Gastroesophageal sphincter (tissue), 4 donors: ENCODE results near the gene MED26. TPM values are rescaled to one million over a fixed set of nuclear protein-coding genes. Genes with fewer than 3 reads are reported as not detected.

ENCODE experiments used
- ATAC-seq: fragments of 150-250 bp; one replicate; pipeline ENCODE4 v1.9.1; 2016; ENCODE audit warnings: mild to moderate bottlenecking, moderate library complexity
- H3K27ac ChIP-seq, 4 donors: fragments of 200-600 bp; sonication (generic) in 3 of 4; 1 replicate in 3 of 4; 2 replicates in 1 of 4; pipeline ENCODE4 v1.5.1; 2016 to 2019
- H3K27me3 ChIP-seq: fragments of 200-600 bp; sonication (generic); one replicate; pipeline ENCODE4 v1.5.1; 2019
- H3K36me3 ChIP-seq, 2 donors: fragments of 200-600 bp; sonication (generic); one replicate each; pipeline ENCODE4 v1.5.1; 2019; ENCODE audit warnings: control low read depth in 1 of 2
- H3K4me1 ChIP-seq, 3 donors: fragments of 200-600 bp; sonication (generic); 1 replicate in 2 of 3; 2 replicates in 1 of 3; pipeline ENCODE4 v1.5.1; 2016 to 2019; ENCODE audit warnings: control low read depth in 2 of 3
- H3K4me3 ChIP-seq, 2 donors: fragments of 200-600 bp; sonication (generic); one replicate each; pipeline ENCODE4 v1.5.1; 2019; ENCODE audit warnings: mild to moderate bottlenecking in 1 of 2, moderate library complexity in 1 of 2
- H3K9me3 ChIP-seq, 3 donors: fragments of 200-600 bp; sonication (generic); one replicate each; pipeline ENCODE4 v1.5.1; 2017 to 2019; ENCODE audit warnings: control low read depth in 2 of 3
- CTCF ChIP-seq, 4 experiments: fragments of 200-600 bp in 2 of 4; fragments of 450-650 bp in 2 of 4; sonication (generic) in 1 of 4; IDR thresholded peaks; one replicate each; pipeline ENCODE4 v1.5.1; 2017 to 2019; ENCODE audit warnings: antibody characterized with exemption in 4 of 4, mild to moderate bottlenecking in 2 of 4, moderate library complexity in 2 of 4
- EP300 ChIP-seq: sonication (generic); formaldehyde crosslinking; IDR thresholded peaks from one replicate; pipeline ENCODE4 v1.6.1; 2017; ENCODE audit warnings: antibody characterized with exemption, mild to moderate bottlenecking
- POLR2A ChIP-seq, 2 donors: fragments of 450-650 bp; IDR thresholded peaks; one replicate each; pipeline ENCODE4 v1.6.1; 2017; ENCODE audit warnings: antibody characterized with exemption in 2 of 2, mild to moderate bottlenecking in 2 of 2, moderate library complexity in 1 of 2
- POLR2AphosphoS5 ChIP-seq: sonication (generic); formaldehyde crosslinking; IDR thresholded peaks from one replicate; pipeline ENCODE4 v1.6.1; 2017; ENCODE audit warnings: antibody characterized with exemption
- WGBS, 2 donors: methylation state at CpG; one replicate each; pipeline ENCODE4 v1.1.5; 2018; ENCODE audit warnings: low coverage in 1 of 2; 5-methylcytosine and 5-hydroxymethylcytosine counted together
- total RNA-seq, 4 donors: library from RNA; depleted of rRNA; stranded (reverse); fragments of >200 nt; gene quantifications; one replicate each; pipeline ENCODE4 v1.1.0, GENCODE V29; 2016

Gene MED26
- total RNA-seq, 4 donors from 2014 or later = 5.8 to 10.5 (median 8.3) TPM

- TF ChIP-seq EP300 = no peak
- TF ChIP-seq POLR2AphosphoS5 = no peak
- no peak for TF ChIP-seq CTCF (IDR thresholded peaks at IDR 0.05)
- no peak for TF ChIP-seq POLR2A (IDR thresholded peaks at IDR 0.05)
- 83 to 84% methylated on average over 3 of the region's 3 CpGs for WGBS, 2 donors
- peaks cover 0 to 56% (median 18%) of the 10 kb centered on the region in 3 donors for H3K4me1 ChIP-seq
- no peaks in the 10 kb centered on the region for H3K36me3 ChIP-seq
- H3K9me3 ChIP-seq = no peaks in the 10 kb centered on the region
- ATAC-seq = no peak
- H3K27ac ChIP-seq = peak overlapping the region in 2 of 4 donors; percentile 33 to 81
- H3K4me3 ChIP-seq = no peak overlapping the region
- H3K27me3 ChIP-seq = no peaks in the 10 kb centered on the region
These were observed 22.9 kb downstream of the MED26 start for GRCh38 chr19:16605115-16605514.

DNA sequence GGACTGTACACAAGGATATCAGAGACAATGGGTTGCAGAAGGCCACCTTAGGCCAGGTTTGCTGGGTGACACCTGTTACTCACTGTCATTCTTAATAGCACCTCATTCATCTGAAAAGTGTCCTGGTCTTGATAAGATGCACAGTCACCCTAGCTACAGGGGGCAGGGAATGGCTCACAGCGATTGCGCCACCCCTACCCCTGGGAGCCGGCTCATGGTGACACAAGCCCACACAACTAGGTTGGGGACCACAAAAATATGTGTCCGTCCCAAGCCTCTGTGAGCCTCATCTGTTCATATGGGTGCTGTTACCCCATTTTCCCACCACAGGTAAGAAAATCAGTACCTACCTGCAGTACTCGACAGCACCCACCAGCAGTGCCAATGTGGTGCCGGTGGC is 23.4 kb downstream of the MED26 start:
- Histone ChIP-seq H3K9me3 (no peaks in the 10 kb centered on the region), H3K36me3 (no peaks in the 10 kb centered on the region), H3K27ac (no peak overlapping the region), H3K27me3 (no peaks in the 10 kb centered on the region), H3K4me1 (peaks cover 0 to 61% (median 18%) of the 10 kb centered on the region in 3 donors), H3K4me3 (no peak overlapping the region)
- TF ChIP-seq POLR2A (IDR thresholded peaks at IDR 0.05) (no peak), POLR2AphosphoS5 (no peak), CTCF (IDR thresholded peaks at IDR 0.05) (no peak), EP300 (no peak)
- no peak for ATAC-seq
- 96 to 100% methylated on average over 2 to 4 of the region's 6 CpGs for WGBS, 2 donors

GRCh38 chr19:16603090-16603489 is 24.9 kb downstream of the MED26 start:
- Histone ChIP-seq H3K36me3 (no peaks in the 10 kb centered on the region), H3K27me3 (no peaks in the 10 kb centered on the region), H3K9me3 (no peaks in the 10 kb centered on the region), H3K4me3 (no peak overlapping the region), H3K27ac (no peak overlapping the region), H3K4me1 (peaks cover 0 to 61% (median 18%) of the 10 kb centered on the region in 3 donors)
- ATAC-seq = no peak
- 80 to 100% methylated on average over 1 to 2 of the region's 3 CpGs for WGBS, 2 donors
- no peak for TF ChIP-seq POLR2A (IDR thresholded peaks at IDR 0.05)
- TF ChIP-seq CTCF (IDR thresholded peaks at IDR 0.05) = no peak
- TF ChIP-seq POLR2AphosphoS5 = no peak
- no peak for TF ChIP-seq EP300

GRCh38 chr19:16601378-16602052 is 26.5 kb downstream of the MED26 start:
- Histone ChIP-seq H3K4me3 (no peak overlapping the region), H3K4me1 (peaks cover 0 to 65% (median 13%) of the 10 kb centered on the region in 3 donors), H3K27me3 (no peaks in the 10 kb centered on the region), H3K36me3 (no peaks in the 10 kb centered on the region), H3K27ac (no peak overlapping the region), H3K9me3 (no peaks in the 10 kb centered on the region)
- ATAC-seq = no peak
- WGBS, 2 donors = 85 to 90% methylated on average over 4 to 7 of the region's 20 CpGs
- TF ChIP-seq POLR2A (IDR thresholded peaks at IDR 0.05) (no peak), EP300 (no peak), POLR2AphosphoS5 (no peak), CTCF (IDR thresholded peaks at IDR 0.05) (no peak)

GRCh38 chr19:16600824-16601223 is 27.2 kb downstream of the MED26 start:
- Histone ChIP-seq H3K4me3 (no peak overlapping the region), H3K27me3 (no peaks in the 10 kb centered on the region), H3K9me3 (no peaks in the 10 kb centered on the region), H3K27ac (no peak overlapping the region), H3K36me3 (no peaks in the 10 kb centered on the region), H3K4me1 (peaks cover 0 to 65% (median 11%) of the 10 kb centered on the region in 3 donors)
- TF ChIP-seq POLR2AphosphoS5 (no peak), CTCF (IDR thresholded peaks at IDR 0.05) (no peak), POLR2A (IDR thresholded peaks at IDR 0.05) (no peak), EP300 (no peak)
- no peak for ATAC-seq
- no CpG with 5 or more reads among the region's 5 CpGs for WGBS, 2 donors
